HG02798 (cell line): Measurements from ENCODE around the gene ZNF280A.
"Not testable (repeated sequence)": the region's sequence is repeated elsewhere in the genome, so short reads cannot be mapped to it uniquely, and the experiment has no call there.

Experiments used
- ATAC-seq: cut with Tn5 transposase; IDR thresholded peaks from one replicate; pipeline ENCODE4 v1.9.1; 2021; ENCODE audit warnings: mild to moderate bottlenecking; ENCODE audit not compliant: unreplicated experiment, poor library complexity

Gene ZNF280A

DNA sequence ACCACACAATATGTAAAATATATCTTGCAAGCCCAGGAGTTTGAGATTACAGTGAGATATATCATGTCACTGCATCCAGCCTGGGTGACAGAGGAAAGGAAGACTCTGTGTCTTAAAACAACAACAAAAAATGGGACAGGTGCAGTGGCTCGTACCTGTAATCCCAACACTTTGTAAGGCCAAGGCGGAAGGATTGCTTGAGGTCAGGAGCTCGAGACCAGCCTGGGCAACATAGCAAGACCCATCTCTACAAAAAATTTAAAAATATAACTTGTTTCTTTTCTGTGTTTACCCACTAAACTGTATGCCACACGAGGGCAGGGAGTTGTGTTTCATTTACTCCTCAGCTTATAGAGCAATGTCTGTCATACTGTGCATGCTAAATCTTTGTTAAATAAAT is 3.1 kb downstream of the ZNF280A start:
- ATAC-seq: no peak

GRCh38 chr22:22515890-22516289 is 4.2 kb downstream of the ZNF280A start:
- no peak for ATAC-seq

- ATAC-seq: not testable (repeated sequence)
Measured at GRCh38 chr22:22514431-22514830, 5.6 kb downstream of the ZNF280A start.

DNA sequence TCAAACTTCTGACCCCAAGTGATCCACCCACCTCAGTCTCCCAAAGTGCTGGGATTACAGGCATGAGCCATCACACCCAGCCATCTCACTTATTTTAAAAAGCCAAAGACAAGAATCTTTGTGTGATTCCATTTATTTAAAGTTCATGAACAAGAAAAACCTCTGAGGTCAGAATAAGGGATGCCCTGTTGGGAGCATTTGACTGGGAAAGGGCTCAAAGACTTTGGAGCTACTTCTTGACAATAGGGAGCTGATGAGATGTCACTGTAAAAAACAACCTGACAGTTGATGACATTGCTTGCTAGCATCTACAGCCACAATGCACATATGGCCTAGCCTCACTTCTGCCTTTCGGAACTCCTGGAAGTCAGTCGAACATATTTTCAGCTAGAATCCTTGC is 6.5 kb downstream of the ZNF280A start:
- ATAC-seq: no peak

DNA sequence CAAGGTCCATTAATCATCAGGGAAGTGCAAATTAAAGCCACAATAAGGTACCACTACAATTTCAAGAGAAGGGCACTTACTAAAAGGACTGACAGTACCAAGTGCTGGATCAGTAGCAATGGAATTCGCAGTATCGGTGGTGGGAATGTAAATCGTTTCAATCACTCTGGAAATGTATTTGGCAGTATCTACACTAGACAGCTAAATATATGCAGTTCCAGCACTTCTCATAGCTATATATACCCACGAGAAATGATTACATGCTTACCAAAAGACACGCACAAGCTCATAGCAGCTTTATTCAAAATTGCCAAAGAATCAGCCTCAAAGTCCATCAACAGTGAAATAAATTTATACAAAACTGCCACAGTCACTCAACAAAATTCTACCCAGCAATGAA is 7.1 kb downstream of the ZNF280A start:
- no peak for ATAC-seq

GRCh38 chr22:22510833-22511232 is 9.2 kb downstream of the ZNF280A start:
- not testable (repeated sequence) for ATAC-seq

DNA sequence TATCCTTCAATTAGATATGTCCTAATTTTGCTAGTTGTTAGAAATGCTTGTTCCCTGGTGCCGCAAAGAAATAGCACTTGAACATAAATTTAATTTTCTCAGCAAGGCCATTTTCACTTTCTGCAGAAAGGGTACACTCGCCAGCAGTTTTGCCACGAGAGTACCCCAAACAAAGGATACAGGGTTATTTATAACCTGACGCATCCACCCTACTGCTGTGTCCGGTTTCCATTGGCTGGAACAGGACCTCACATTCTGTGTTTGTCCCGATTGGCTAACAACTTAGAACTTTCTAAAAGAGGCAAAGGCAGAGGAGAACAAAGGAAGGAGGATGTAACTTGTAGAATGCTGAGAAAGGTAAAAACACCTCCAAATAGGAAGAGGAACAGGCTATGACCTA is 10.2 kb downstream of the ZNF280A start:
- not testable (repeated sequence) for ATAC-seq

GRCh38 chr22:22508274-22509176 is 11.5 kb downstream of the ZNF280A start, which contains the start of gene ZNF280B:
Gene ZNF280B, minus strand, starts transcription at chr22:22508742. Its CDS starts 19,344 bp downstream, at chr22:22489398.
- no peak for ATAC-seq

DNA sequence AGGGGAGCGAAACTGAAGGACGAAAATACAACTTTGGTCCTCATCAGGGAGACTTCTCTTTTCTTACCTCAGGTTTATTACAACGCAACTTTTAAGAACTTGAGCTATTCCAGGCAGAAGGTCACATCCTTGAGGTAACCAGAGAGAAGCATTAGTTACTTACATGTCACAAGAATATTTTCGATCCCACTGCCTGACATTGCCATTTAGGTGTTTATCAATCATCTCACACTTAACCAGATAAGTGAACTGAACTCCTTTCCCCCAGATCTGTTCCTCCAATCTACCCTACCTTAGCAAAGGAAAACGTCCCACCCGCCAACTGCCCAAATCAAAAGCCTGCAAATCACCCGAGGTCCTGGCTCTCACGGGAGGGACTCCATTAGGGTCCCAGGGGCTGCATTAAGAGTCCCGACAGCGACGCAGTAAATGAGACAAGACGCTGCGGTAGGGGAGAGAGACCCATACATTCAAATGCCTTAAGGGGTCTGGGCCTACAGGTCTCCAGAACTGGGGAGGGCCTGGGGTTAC is 12.3 kb downstream of the ZNF280A start:
- ATAC-seq: no peak

DNA sequence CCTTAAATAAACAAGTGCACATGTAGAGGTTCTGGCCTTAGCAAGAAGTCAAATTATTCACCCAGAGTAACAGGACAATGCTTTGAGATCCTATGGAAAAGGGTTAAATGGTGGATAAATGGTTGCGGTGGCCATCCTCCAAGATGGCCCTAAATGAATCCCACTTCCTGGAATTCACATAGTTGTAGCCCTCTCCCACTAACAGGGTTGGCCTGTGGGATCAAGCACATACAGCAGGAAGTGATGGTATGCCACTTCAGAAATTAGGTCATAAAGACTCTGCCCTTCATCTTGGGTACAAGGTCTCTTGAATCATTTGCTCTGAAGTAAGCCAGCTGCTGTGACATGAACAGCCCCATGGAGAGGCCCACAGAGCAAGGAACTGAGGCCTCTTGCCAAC is 13.3 kb downstream of the ZNF280A start:
- no peak for ATAC-seq

GRCh38 chr22:22498267-22498666 is 21.8 kb downstream of the ZNF280A start:
- no peak for ATAC-seq

GRCh38 chr22:22491589-22491988 is 28.5 kb downstream of the ZNF280A start:
- not testable (repeated sequence) for ATAC-seq

- no peak for ATAC-seq
Measured at GRCh38 chr22:22488736-22489135, 31.3 kb downstream of the ZNF280A start.

DNA sequence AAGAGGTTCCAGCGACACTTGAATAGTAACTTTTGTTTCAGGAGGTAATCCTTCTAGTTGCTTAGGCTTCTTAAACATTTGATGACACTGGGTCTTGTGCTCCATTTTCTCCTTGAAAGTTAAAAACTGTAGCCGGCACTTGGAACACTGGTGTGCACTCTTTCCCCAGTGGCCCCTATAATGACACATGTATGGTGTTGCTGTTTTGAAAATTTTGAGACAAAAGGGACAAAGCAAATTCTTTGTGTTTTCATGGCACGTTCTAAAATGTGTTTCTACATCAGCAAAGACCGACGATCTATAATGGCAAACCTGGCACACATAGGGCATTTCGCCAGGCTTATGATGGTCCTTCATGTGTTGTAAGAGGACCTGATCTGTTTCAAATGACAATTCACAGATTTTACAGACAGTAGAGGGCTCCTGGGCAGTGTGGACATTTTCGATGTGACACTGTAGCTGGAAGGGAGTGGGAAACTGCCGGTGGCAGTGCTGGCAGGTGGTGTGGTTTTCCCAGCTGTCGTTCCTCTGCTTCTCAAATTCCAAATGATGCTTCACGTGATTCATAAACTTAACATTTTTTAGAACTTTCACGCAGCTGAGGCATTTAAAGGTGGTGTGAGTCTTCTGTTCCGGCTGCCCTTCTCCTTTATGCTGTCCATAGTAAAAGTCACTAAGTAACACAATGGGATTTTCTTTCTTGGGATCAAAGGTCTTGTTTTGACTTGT is 32.0 kb downstream of the ZNF280A start:
- ATAC-seq: no peak

- no peak for ATAC-seq
Measured at GRCh38 chr22:22487059-22487458, 33.0 kb downstream of the ZNF280A start.

- ATAC-seq: no peak
Measured at GRCh38 chr22:22486132-22486899, 33.8 kb downstream of the ZNF280A start.

- ATAC-seq: no peak
Measured at GRCh38 chr22:22485524-22485923, 34.5 kb downstream of the ZNF280A start.

- ATAC-seq: no peak
Measured at GRCh38 chr22:22484023-22484422, 36.0 kb downstream of the ZNF280A start.

DNA sequence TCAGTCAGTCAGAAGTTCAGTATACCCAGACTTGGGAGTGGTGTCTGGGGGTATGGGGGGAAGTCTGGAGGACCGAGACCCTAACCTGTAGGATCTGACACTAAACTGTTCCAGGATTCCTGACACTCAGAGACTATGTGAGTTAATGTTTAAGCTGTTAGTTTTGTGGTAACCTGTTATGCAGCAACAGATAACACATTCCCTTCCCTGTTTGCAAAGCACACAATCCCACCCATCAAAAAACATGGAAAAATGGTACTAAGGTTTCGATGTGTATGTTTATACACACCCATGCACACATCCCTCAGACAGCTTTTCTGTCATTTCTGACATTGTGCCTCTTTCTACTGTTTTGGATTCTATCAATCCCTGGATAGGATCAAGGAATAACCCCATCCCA is 39.1 kb downstream of the ZNF280A start:
- ATAC-seq: no peak

- ATAC-seq: no peak
Measured at GRCh38 chr22:22479999-22480532, 40.0 kb downstream of the ZNF280A start.
